Activated naive CD8-positive, alpha-beta T cell (primary cell): Measurements from ENCODE around the gene BICD2.

Experiments used
- H3K27ac Mint-ChIP-seq: one replicate; pipeline ENCODE4 v1.8.0; 2021; ENCODE audit warnings: mixed read lengths
- H3K27me3 Mint-ChIP-seq: one replicate; pipeline ENCODE4 v1.8.0; 2021; ENCODE audit warnings: mixed read lengths
- H3K36me3 Mint-ChIP-seq: one replicate; pipeline ENCODE4 v1.8.0; 2021; ENCODE audit warnings: mixed read lengths
- H3K4me1 Mint-ChIP-seq: one replicate; pipeline ENCODE4 v1.8.0; 2021; ENCODE audit warnings: low read depth, mixed read lengths
- H3K4me3 Mint-ChIP-seq: one replicate; pipeline ENCODE4 v1.8.0; 2021; ENCODE audit warnings: mild to moderate bottlenecking, mixed read lengths
- H3K9me3 Mint-ChIP-seq: one replicate; pipeline ENCODE4 v1.8.0; 2021; ENCODE audit warnings: low read depth, mixed read lengths

BICD2 gene

GRCh38 chr9:92730897-92731296 lies 33.7 kb downstream of the BICD2 start:
- Mint-ChIP-seq H3K9me3 (no peaks in the 10 kb centered on the region), H3K4me1 (peaks cover 24% of the 10 kb centered on the region), H3K36me3 (peaks cover 2% of the 10 kb centered on the region), H3K4me3 (no peak overlapping the region), H3K27ac (no peak overlapping the region), H3K27me3 (no peaks in the 10 kb centered on the region)

GRCh38 chr9:92729735-92730155 lies 34.9 kb downstream of the BICD2 start:
- Mint-ChIP-seq H3K27me3 (no peaks in the 10 kb centered on the region), H3K36me3 (peaks cover 2% of the 10 kb centered on the region), H3K4me3 (no peak overlapping the region), H3K27ac (no peak overlapping the region), H3K4me1 (peaks cover 17% of the 10 kb centered on the region), H3K9me3 (no peaks in the 10 kb centered on the region)

- no peak overlapping the region for H3K27ac Mint-ChIP-seq
- H3K36me3 Mint-ChIP-seq = peaks cover 4% of the 10 kb centered on the region
- H3K4me1 Mint-ChIP-seq = peaks cover 17% of the 10 kb centered on the region
- H3K9me3 Mint-ChIP-seq = no peaks in the 10 kb centered on the region
- H3K4me3 Mint-ChIP-seq = no peak overlapping the region
- no peaks in the 10 kb centered on the region for H3K27me3 Mint-ChIP-seq
Observed at GRCh38 chr9:92728831-92729734, 35.5 kb downstream of the BICD2 start.

- Mint-ChIP-seq H3K9me3 (no peaks in the 10 kb centered on the region), H3K4me1 (peaks cover 17% of the 10 kb centered on the region), H3K27ac (peak overlapping the region; percentile 41), H3K4me3 (no peak overlapping the region), H3K27me3 (no peaks in the 10 kb centered on the region), H3K36me3 (peaks cover 4% of the 10 kb centered on the region)
Observed at GRCh38 chr9:92727716-92728700, 36.6 kb downstream of the BICD2 start.

- Mint-ChIP-seq H3K36me3 (peaks cover 2% of the 10 kb centered on the region), H3K27ac (peak overlapping the region; percentile 41), H3K4me1 (peaks cover 11% of the 10 kb centered on the region), H3K27me3 (no peaks in the 10 kb centered on the region), H3K4me3 (no peak overlapping the region), H3K9me3 (no peaks in the 10 kb centered on the region)
Observed at GRCh38 chr9:92726971-92727715, 37.5 kb downstream of the BICD2 start.

- H3K27me3 Mint-ChIP-seq = no peaks in the 10 kb centered on the region
- no peaks in the 10 kb centered on the region for H3K9me3 Mint-ChIP-seq
- no peak overlapping the region for H3K4me3 Mint-ChIP-seq
- H3K4me1 Mint-ChIP-seq = peaks cover 8% of the 10 kb centered on the region
- H3K36me3 Mint-ChIP-seq = peaks cover 2% of the 10 kb centered on the region
- no peak overlapping the region for H3K27ac Mint-ChIP-seq
Observed at GRCh38 chr9:92726348-92726747, 38.3 kb downstream of the BICD2 start.

- Mint-ChIP-seq H3K27me3 (no peaks in the 10 kb centered on the region), H3K9me3 (no peaks in the 10 kb centered on the region), H3K27ac (no peak overlapping the region), H3K36me3 (peaks cover 2% of the 10 kb centered on the region), H3K4me3 (no peak overlapping the region), H3K4me1 (peaks cover 6% of the 10 kb centered on the region)
Observed at GRCh38 chr9:92725766-92726165, 38.9 kb downstream of the BICD2 start.

GRCh38 chr9:92725266-92725545 lies 39.4 kb downstream of the BICD2 start:
- no peaks in the 10 kb centered on the region for H3K27me3 Mint-ChIP-seq
- no peak overlapping the region for H3K4me3 Mint-ChIP-seq
- H3K9me3 Mint-ChIP-seq = no peaks in the 10 kb centered on the region
- H3K4me1 Mint-ChIP-seq = peaks cover 4% of the 10 kb centered on the region
- H3K27ac Mint-ChIP-seq = no peak overlapping the region
- H3K36me3 Mint-ChIP-seq = peaks cover 2% of the 10 kb centered on the region

GRCh38 chr9:92724528-92725265 lies 39.9 kb downstream of the BICD2 start:
- Mint-ChIP-seq H3K27ac (peak overlapping the region; percentile 58), H3K4me3 (no peak overlapping the region), H3K36me3 (peaks cover 2% of the 10 kb centered on the region), H3K4me1 (peaks cover 4% of the 10 kb centered on the region), H3K27me3 (no peaks in the 10 kb centered on the region), H3K9me3 (no peaks in the 10 kb centered on the region)

GRCh38 chr9:92723801-92724323 lies 40.8 kb downstream of the BICD2 start:
- peaks cover 4% of the 10 kb centered on the region for H3K4me1 Mint-ChIP-seq
- H3K27ac Mint-ChIP-seq = peak overlapping the region; percentile 58
- no peaks in the 10 kb centered on the region for H3K27me3 Mint-ChIP-seq
- H3K4me3 Mint-ChIP-seq = no peak overlapping the region
- no peaks in the 10 kb centered on the region for H3K9me3 Mint-ChIP-seq
- H3K36me3 Mint-ChIP-seq = peaks cover 2% of the 10 kb centered on the region

GRCh38 chr9:92723299-92723625 lies 41.4 kb downstream of the BICD2 start:
- no peaks in the 10 kb centered on the region for H3K9me3 Mint-ChIP-seq
- H3K4me3 Mint-ChIP-seq = no peak overlapping the region
- no peaks in the 10 kb centered on the region for H3K27me3 Mint-ChIP-seq
- H3K27ac Mint-ChIP-seq = no peak overlapping the region
- H3K36me3 Mint-ChIP-seq = peaks cover 2% of the 10 kb centered on the region
- peaks cover 4% of the 10 kb centered on the region for H3K4me1 Mint-ChIP-seq

GRCh38 chr9:92722386-92723298 lies 42.0 kb downstream of the BICD2 start:
- H3K4me3 Mint-ChIP-seq = no peak overlapping the region
- H3K27me3 Mint-ChIP-seq = no peaks in the 10 kb centered on the region
- peaks cover 2% of the 10 kb centered on the region for H3K4me1 Mint-ChIP-seq
- H3K36me3 Mint-ChIP-seq = peaks cover 2% of the 10 kb centered on the region
- no peaks in the 10 kb centered on the region for H3K9me3 Mint-ChIP-seq
- H3K27ac Mint-ChIP-seq = no peak overlapping the region

GRCh38 chr9:92721548-92721947 lies 43.1 kb downstream of the BICD2 start:
- Mint-ChIP-seq H3K4me1 (no peaks in the 10 kb centered on the region), H3K27me3 (no peaks in the 10 kb centered on the region), H3K36me3 (peaks cover 2% of the 10 kb centered on the region), H3K4me3 (no peak overlapping the region), H3K9me3 (no peaks in the 10 kb centered on the region), H3K27ac (no peak overlapping the region)
